ENCODE measurements around the gene GUCY2C. TPM values are rescaled to one million over a fixed set of nuclear protein-coding genes. Genes with fewer than 3 reads are reported as not detected.

GUCY2C gene
- total and polyA plus RNA-seq, 10 of the 15 experiments (the other 5 are each of a cell fraction or from before 2014, with no cell fraction given): 0.08 to 0.60 (median 0.17) TPM

DNA sequence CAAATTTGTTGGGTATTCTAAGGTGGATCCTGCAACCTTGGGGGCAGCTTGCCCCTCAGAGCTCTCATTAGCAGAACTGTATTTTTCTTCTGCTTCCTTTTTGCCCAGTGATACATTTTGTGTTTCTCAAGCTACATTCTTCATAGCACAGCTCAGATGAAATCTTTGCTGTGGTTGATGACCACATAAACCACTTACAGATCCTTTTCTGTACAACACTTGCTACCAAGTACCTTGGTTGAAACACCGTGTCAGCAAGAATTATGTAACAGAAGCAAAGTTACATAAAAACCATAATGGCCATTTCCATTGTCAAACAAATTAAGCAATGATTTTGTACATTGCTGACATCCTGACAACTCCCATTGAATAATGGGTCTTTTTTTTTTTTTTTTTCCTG lies 119.1 kb downstream of the GUCY2C start (continued):
- TF ChIP-seq RELA (IDR thresholded peaks at IDR 0.05; ENCODE audit: borderline replicate concordance, partially characterized antibody): no peak
- no peak for TF ChIP-seq TCF3 (IDR thresholded peaks at IDR 0.05; ENCODE audit: borderline replicate concordance, insufficient read depth, low read depth, low read length)
- TF ChIP-seq, protein P1, sequence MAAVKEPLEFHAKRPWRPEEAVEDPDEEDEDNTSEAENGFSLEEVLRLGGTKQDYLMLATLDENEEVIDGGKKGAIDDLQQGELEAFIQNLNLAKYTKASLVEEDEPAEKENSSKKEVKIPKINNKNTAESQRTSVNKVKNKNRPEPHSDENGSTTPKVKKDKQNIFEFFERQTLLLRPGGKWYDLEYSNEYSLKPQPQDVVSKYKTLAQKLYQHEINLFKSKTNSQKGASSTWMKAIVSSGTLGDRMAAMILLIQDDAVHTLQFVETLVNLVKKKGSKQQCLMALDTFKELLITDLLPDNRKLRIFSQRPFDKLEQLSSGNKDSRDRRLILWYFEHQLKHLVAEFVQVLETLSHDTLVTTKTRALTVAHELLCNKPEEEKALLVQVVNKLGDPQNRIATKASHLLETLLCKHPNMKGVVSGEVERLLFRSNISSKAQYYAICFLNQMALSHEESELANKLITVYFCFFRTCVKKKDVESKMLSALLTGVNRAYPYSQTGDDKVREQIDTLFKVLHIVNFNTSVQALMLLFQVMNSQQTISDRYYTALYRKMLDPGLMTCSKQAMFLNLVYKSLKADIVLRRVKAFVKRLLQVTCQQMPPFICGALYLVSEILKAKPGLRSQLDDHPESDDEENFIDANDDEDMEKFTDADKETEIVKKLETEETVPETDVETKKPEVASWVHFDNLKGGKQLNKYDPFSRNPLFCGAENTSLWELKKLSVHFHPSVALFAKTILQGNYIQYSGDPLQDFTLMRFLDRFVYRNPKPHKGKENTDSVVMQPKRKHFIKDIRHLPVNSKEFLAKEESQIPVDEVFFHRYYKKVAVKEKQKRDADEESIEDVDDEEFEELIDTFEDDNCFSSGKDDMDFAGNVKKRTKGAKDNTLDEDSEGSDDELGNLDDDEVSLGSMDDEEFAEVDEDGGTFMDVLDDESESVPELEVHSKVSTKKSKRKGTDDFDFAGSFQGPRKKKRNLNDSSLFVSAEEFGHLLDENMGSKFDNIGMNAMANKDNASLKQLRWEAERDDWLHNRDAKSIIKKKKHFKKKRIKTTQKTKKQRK (IDR thresholded peaks at IDR 0.05; ENCODE audit: low read depth, low read length): no peak
- TF ChIP-seq, protein P2, sequence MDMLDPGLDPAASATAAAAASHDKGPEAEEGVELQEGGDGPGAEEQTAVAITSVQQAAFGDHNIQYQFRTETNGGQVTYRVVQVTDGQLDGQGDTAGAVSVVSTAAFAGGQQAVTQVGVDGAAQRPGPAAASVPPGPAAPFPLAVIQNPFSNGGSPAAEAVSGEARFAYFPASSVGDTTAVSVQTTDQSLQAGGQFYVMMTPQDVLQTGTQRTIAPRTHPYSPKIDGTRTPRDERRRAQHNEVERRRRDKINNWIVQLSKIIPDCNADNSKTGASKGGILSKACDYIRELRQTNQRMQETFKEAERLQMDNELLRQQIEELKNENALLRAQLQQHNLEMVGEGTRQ (IDR thresholded peaks at IDR 0.05; ENCODE audit: borderline replicate concordance, low read depth, low read length): no peak
- no peak for TF ChIP-seq NRF1 (conservative IDR thresholded peaks at IDR 0.05; ENCODE audit: low read depth, low read length)
- TF ChIP-seq NBN (IDR thresholded peaks at IDR 0.05): no peak
- no peak for TF ChIP-seq RAD21 (IDR thresholded peaks at IDR 0.05; ENCODE audit: insufficient read depth, low read depth, low read length)
- TF ChIP-seq FOXK2 (IDR thresholded peaks at IDR 0.05): no peak
- 0 out of 4 replicates have a peak, but pooled peaks of 1 of the 2 experiments have one; percentile 9 for TF ChIP-seq IKZF2 (IDR thresholded peaks at IDR 0.05)
- TF ChIP-seq STAT1 (conservative IDR thresholded peaks at IDR 0.05): no peak
- no peak for TF ChIP-seq SUZ12 (IDR thresholded peaks at IDR 0.05; ENCODE audit: unreplicated experiment)
- TF ChIP-seq BACH1 (IDR thresholded peaks at IDR 0.05; ENCODE audit: borderline replicate concordance): no peak
- no peak for TF ChIP-seq NFIC (IDR thresholded peaks at IDR 0.05; ENCODE audit: low read depth, low read length)
- TF ChIP-seq EED (IDR thresholded peaks at IDR 0.05; ENCODE audit: low read depth): no peak
- TF ChIP-seq HDAC6 (IDR thresholded peaks at IDR 0.05; ENCODE audit: unreplicated experiment): no peak
- peak; percentile 66; the same call in 1 of the 2 replicates for TF ChIP-seq CBFB (IDR thresholded peaks at IDR 0.05; ENCODE audit: low read depth)
- TF ChIP-seq MTA2 (IDR thresholded peaks at IDR 0.05; ENCODE audit: low read depth): peak; percentile 22; the same call in 1 of the 2 replicates
- peak; percentile 92 for TF ChIP-seq RUNX3 (IDR thresholded peaks at IDR 0.05; ENCODE audit: low read length)
- TF ChIP-seq ZNF207 (IDR thresholded peaks at IDR 0.05; ENCODE audit: borderline replicate concordance): no peak
- TF ChIP-seq CEBPB (IDR thresholded peaks at IDR 0.05; ENCODE audit: borderline replicate concordance in 1 of 2, low read depth in 2 of 2, low read length in 2 of 2): no peak
- no peak for TF ChIP-seq CREM (IDR thresholded peaks at IDR 0.05; ENCODE audit: low read depth)
- no peak for TF ChIP-seq ZNF217 (IDR thresholded peaks at IDR 0.05)
- no peak for TF ChIP-seq NFXL1 (IDR thresholded peaks at IDR 0.05; ENCODE audit: borderline replicate concordance)
- no peak for TF ChIP-seq IRF4 (IDR thresholded peaks at IDR 0.05; ENCODE audit: low read depth, low read length)
- TF ChIP-seq PAX8 (IDR thresholded peaks at IDR 0.05): no peak
- no peak for TF ChIP-seq STAT3 (IDR thresholded peaks at IDR 0.05; ENCODE audit: low read depth, low read length)

All from GM12878 (cell line).